ENCODE data around the gene SLC2A1. TPM values are rescaled to one million over a fixed set of nuclear protein-coding genes. Genes with fewer than 3 reads are reported as not detected.

The SLC2A1 gene
- total RNA-seq, 1 experiment from 2014 or later = 422 TPM

- intact Hi-C loops (cut with micrococcal nuclease; ENCODE audit: unreplicated experiment) = no loop called here
- ChIA-PET POLR2A (no interaction called here), CTCF (interaction anchor here (1.4 kb wide), 1 partner anchor 127 kb away, joined by 8 read pairs; no protein-coding TSS in a partner anchor)
- Histone ChIP-seq H3K36me3 (ENCODE audit: control insufficient read depth, insufficient read depth, low read length) (peaks cover 5% of the 10 kb centered on the region), H3K4me1 (peaks cover 92% of the 10 kb centered on the region), H3K27me3 (replicated peaks; ENCODE audit: control insufficient read depth, insufficient read depth, low read length) (no peaks in the 10 kb centered on the region), H3K4me3 (ENCODE audit: low read depth, low read length) (no peak overlapping the region), H3K9me3 (no peaks in the 10 kb centered on the region)
- H3K27me3 Mint-ChIP-seq (ENCODE audit: insufficient read depth, unreplicated experiment) = no peaks in the 10 kb centered on the region
- no TSS peak for BruUV-seq (replicated peaks)
- H3K4me1 Mint-ChIP-seq (ENCODE audit: low read depth, unreplicated experiment) = peaks cover 51% of the 10 kb centered on the region
- H3K4me3 Mint-ChIP-seq (ENCODE audit: unreplicated experiment) = peak overlapping the region; percentile 53
- peaks cover 100% of the 10 kb centered on the region for H3K36me3 Mint-ChIP-seq (ENCODE audit: insufficient read depth, unreplicated experiment)
- no peaks in the 10 kb centered on the region for H3K9me3 Mint-ChIP-seq (ENCODE audit: unreplicated experiment)
- TF ChIP-seq CTCF (IDR thresholded peaks at IDR 0.05; ENCODE audit: insufficient read depth in 1 of 2, low read depth in 1 of 2, low read length in 1 of 2, severe bottlenecking in 1 of 2, unreplicated experiment in 1 of 2) = no peak
- no peak for DNase-seq
- H3K27ac Mint-ChIP-seq (ENCODE audit: unreplicated experiment) = peak overlapping the region; percentile 86
Observed at GRCh38 chr1:42946120-42946898, 12.4 kb downstream of the SLC2A1 start.

- CTCF ChIA-PET = no interaction called here
- Histone ChIP-seq H3K9me3 (no peaks in the 10 kb centered on the region), H3K4me3 (ENCODE audit: low read depth, low read length) (no peak overlapping the region), H3K36me3 (ENCODE audit: control insufficient read depth, insufficient read depth, low read length) (peaks cover 7% of the 10 kb centered on the region), H3K4me1 (peaks cover 92% of the 10 kb centered on the region), H3K27me3 (replicated peaks; ENCODE audit: control insufficient read depth, insufficient read depth, low read length) (no peaks in the 10 kb centered on the region)
- intact Hi-C loops (cut with micrococcal nuclease; ENCODE audit: unreplicated experiment) = no loop called here
- peaks cover 52% of the 10 kb centered on the region for H3K4me1 Mint-ChIP-seq (ENCODE audit: low read depth, unreplicated experiment)
- H3K9me3 Mint-ChIP-seq (ENCODE audit: unreplicated experiment) = no peaks in the 10 kb centered on the region
- peaks cover 100% of the 10 kb centered on the region for H3K36me3 Mint-ChIP-seq (ENCODE audit: insufficient read depth, unreplicated experiment)
- H3K27ac Mint-ChIP-seq (ENCODE audit: unreplicated experiment) = peak overlapping the region; percentile 62
- POLR2A ChIA-PET = no interaction called here
- peaks cover under 1% of the 10 kb centered on the region for H3K27me3 Mint-ChIP-seq (ENCODE audit: insufficient read depth, unreplicated experiment)
- H3K4me3 Mint-ChIP-seq (ENCODE audit: unreplicated experiment) = no peak overlapping the region
- DNase-seq = no peak
- BruUV-seq (replicated peaks) = no TSS peak
- no peak for TF ChIP-seq CTCF (IDR thresholded peaks at IDR 0.05; ENCODE audit: insufficient read depth in 1 of 2, low read depth in 1 of 2, low read length in 1 of 2, severe bottlenecking in 1 of 2, unreplicated experiment in 1 of 2)
Observed at GRCh38 chr1:42945164-42945563, 13.5 kb downstream of the SLC2A1 start.

GRCh38 chr1:42944246-42944928 is 14.3 kb downstream of the SLC2A1 start:
- peaks cover 3% of the 10 kb centered on the region for H3K27me3 Mint-ChIP-seq (ENCODE audit: insufficient read depth, unreplicated experiment)
- no peak for DNase-seq
- peaks cover 51% of the 10 kb centered on the region for H3K4me1 Mint-ChIP-seq (ENCODE audit: low read depth, unreplicated experiment)
- no peaks in the 10 kb centered on the region for H3K9me3 Mint-ChIP-seq (ENCODE audit: unreplicated experiment)
- no peak overlapping the region for H3K4me3 ChIP-seq (ENCODE audit: low read depth, low read length)
- TF ChIP-seq CTCF (IDR thresholded peaks at IDR 0.05; ENCODE audit: insufficient read depth in 1 of 2, low read depth in 1 of 2, low read length in 1 of 2, severe bottlenecking in 1 of 2, unreplicated experiment in 1 of 2) = no peak
- no TSS peak for BruUV-seq (replicated peaks)
- peaks cover 92% of the 10 kb centered on the region for H3K4me1 ChIP-seq
- ChIA-PET CTCF (interaction anchor here (1.2 kb wide), 1 partner anchor 129 kb away, joined by 3 read pairs; no protein-coding TSS in a partner anchor), POLR2A (no interaction called here)
- intact Hi-C loops (cut with micrococcal nuclease; ENCODE audit: unreplicated experiment) = loop anchor here (5.0 kb wide), 1 partner anchor 63 kb away; no protein-coding TSS in a partner anchor
- H3K27me3 ChIP-seq (replicated peaks; ENCODE audit: control insufficient read depth, insufficient read depth, low read length) = no peaks in the 10 kb centered on the region
- peaks cover 9% of the 10 kb centered on the region for H3K36me3 ChIP-seq (ENCODE audit: control insufficient read depth, insufficient read depth, low read length)
- peak overlapping the region; percentile 57 for H3K4me3 Mint-ChIP-seq (ENCODE audit: unreplicated experiment)
- no peaks in the 10 kb centered on the region for H3K9me3 ChIP-seq
- H3K27ac Mint-ChIP-seq (ENCODE audit: unreplicated experiment) = peak overlapping the region; percentile 84
- H3K36me3 Mint-ChIP-seq (ENCODE audit: insufficient read depth, unreplicated experiment) = peaks cover 100% of the 10 kb centered on the region

All from Caco-2 (cell line).